IMR-90 (cell line): ENCODE results near the gene COPS9. TPM values are rescaled to one million over a fixed set of nuclear protein-coding genes. Genes with fewer than 3 reads are reported as not detected.

Experiments
- ATAC-seq: fragments of 200-7000 bp; cut with Tn5 transposase; 2 replicates; pipeline ENCODE4 v1.9.1; 2020; ENCODE audit warnings: low read depth, mild to moderate bottlenecking, moderate library complexity
- BruUV-seq: library from RNA; stranded (reverse); fragments of 400-500 nt; replicated peaks from 2 replicates; lab custom pipeline; 2021; lab: Mats Ljungman, UMichigan
- CTCF ChIA-PET: fragments of 300-600 bp; formaldehyde crosslinking; extraction: SDS; loops from one replicate; lab custom pipeline; 2021; ENCODE audit warnings: antibody characterized with exemption; lab: Yijun Ruan, JAX
- POLR2A ChIA-PET: fragments of 300-600 bp; sonication (Branson Sonifier 250); formaldehyde crosslinking; loops from one replicate; lab custom pipeline; 2022; ENCODE audit warnings: antibody characterized with exemption; ENCODE audit not compliant: unreplicated experiment; lab: Charles Lee
- DNase-seq: peaks from one replicate; pipeline ENCODE4 v3.0.0; 2013
- H2AFZ ChIP-seq: replicated peaks from 2 replicates; pipeline ENCODE3; 2013; ENCODE audit warnings: low read length, mild to moderate bottlenecking; ENCODE audit not compliant: poor library complexity
- H2AK5ac ChIP-seq: 2 replicates; pipeline ENCODE4 v1.6.1; 2013; ENCODE audit warnings: low read depth, low read length, inconsistent platforms
- H2AK9ac ChIP-seq: replicated peaks from 2 replicates; pipeline ENCODE3; 2013; ENCODE audit warnings: mild to moderate bottlenecking, low read depth, low read length, moderate library complexity; ENCODE audit not compliant: poor library complexity
- H2BK120ac ChIP-seq: 2 replicates; pipeline ENCODE4 v1.6.1; 2013; ENCODE audit warnings: low read depth, low read length, inconsistent platforms
- H2BK15ac ChIP-seq: 3 replicates; pipeline ENCODE4 v1.6.1; 2013; ENCODE audit warnings: low read depth, low read length, inconsistent platforms
- H2BK20ac ChIP-seq: 2 replicates; pipeline ENCODE4 v1.6.1; 2013; ENCODE audit warnings: low read depth, mild to moderate bottlenecking, inconsistent platforms, low read length, moderate library complexity
- H2BK5ac ChIP-seq: 2 replicates; pipeline ENCODE4 v1.6.1; 2013; ENCODE audit warnings: mild to moderate bottlenecking, low read depth, low read length, inconsistent platforms; ENCODE audit not compliant: poor library complexity, severe bottlenecking
- H3K14ac ChIP-seq: replicated peaks from 2 replicates; pipeline ENCODE4 v1.6.1; 2013; ENCODE audit warnings: low read depth, low read length, inconsistent platforms
- H3K18ac ChIP-seq: 2 replicates; pipeline ENCODE4 v1.6.1; 2013; ENCODE audit warnings: low read depth, low read length, control low read depth
- H3K23ac ChIP-seq: 2 replicates; pipeline ENCODE4 v1.6.1; 2013; ENCODE audit warnings: low read depth, low read length, inconsistent platforms
- H3K27ac ChIP-seq: 2 replicates; pipeline ENCODE4 v1.5.1; 2013; ENCODE audit warnings: mild to moderate bottlenecking, control low read depth, low read length; ENCODE audit not compliant: insufficient read depth
- H3K27me3 ChIP-seq: 2 replicates; pipeline ENCODE4 v1.6.1; 2013; ENCODE audit warnings: low read length; ENCODE audit not compliant: control insufficient read depth, insufficient read depth
- H3K36me3 ChIP-seq: 2 replicates; pipeline ENCODE4 v1.6.1; 2013; ENCODE audit warnings: low read length, mixed read lengths; ENCODE audit not compliant: control insufficient read depth, insufficient read depth
- H3K4ac ChIP-seq: 2 replicates; pipeline ENCODE4 v1.6.1; 2013; ENCODE audit warnings: low read depth, low read length, inconsistent platforms
- H3K4me1 ChIP-seq: 2 replicates; pipeline ENCODE4 v1.6.1; 2013; ENCODE audit warnings: low read length, mixed read lengths; ENCODE audit not compliant: control insufficient read depth, insufficient read depth
- H3K4me2 ChIP-seq: 2 replicates; pipeline ENCODE4 v1.6.1; 2013; ENCODE audit warnings: low read depth, mild to moderate bottlenecking, control low read depth, low read length, moderate library complexity
- H3K4me3 ChIP-seq: 2 replicates; pipeline ENCODE4 v1.5.1; 2013; ENCODE audit warnings: low read depth, mild to moderate bottlenecking, control low read depth, low read length, moderate library complexity; ENCODE audit not compliant: insufficient read depth
- H3K56ac ChIP-seq: 2 replicates; pipeline ENCODE4 v1.6.1; 2013; ENCODE audit warnings: low read length, inconsistent platforms; ENCODE audit not compliant: insufficient read depth; ENCODE audit errors: extremely low read depth
- H3K79me1 ChIP-seq, 2 experiments: 2 replicates each; pipeline ENCODE4 v1.6.1; 2013; ENCODE audit warnings: low read length in 2 of 2, inconsistent platforms in 1 of 2, low read depth in 1 of 2
- H3K9ac ChIP-seq: 2 replicates; pipeline ENCODE4 v1.6.1; 2013; ENCODE audit warnings: low read depth, low read length, control low read depth
- H3K9me1 ChIP-seq: 2 replicates; pipeline ENCODE4 v1.6.1; 2013; ENCODE audit warnings: low read length, inconsistent platforms; ENCODE audit not compliant: insufficient read depth
- H3K9me3 ChIP-seq: 2 replicates; pipeline ENCODE4 v1.6.1; 2013; ENCODE audit warnings: low read length; ENCODE audit not compliant: control insufficient read depth, insufficient read depth
- H4K20me1 ChIP-seq: 2 replicates; pipeline ENCODE4 v1.6.1; 2013; ENCODE audit warnings: low read length, inconsistent platforms; ENCODE audit not compliant: insufficient read depth
- H4K5ac ChIP-seq: 2 replicates; pipeline ENCODE4 v1.6.1; 2013; ENCODE audit warnings: mild to moderate bottlenecking, low read depth, low read length, control low read depth
- H4K8ac ChIP-seq, 2 experiments: 2 replicates each; pipeline ENCODE4 v1.6.1; 2013; ENCODE audit warnings: low read depth in 2 of 2, low read length in 2 of 2, control low read depth in 1 of 2, inconsistent platforms in 1 of 2
- H4K91ac ChIP-seq: 2 replicates; pipeline ENCODE4 v1.6.1; 2013; ENCODE audit warnings: low read depth, low read length, inconsistent platforms; ENCODE audit not compliant: insufficient read depth
- BHLHE40 ChIP-seq: fragments of 150-350 bp; IDR thresholded peaks from 2 replicates; pipeline ENCODE4 v1.6.1; 2016; ENCODE audit warnings: mild to moderate bottlenecking, low read depth, low read length
- CEBPB ChIP-seq: IDR thresholded peaks from 2 replicates; pipeline ENCODE4 v1.6.1; 2012; ENCODE audit warnings: low read depth, low read length, improper control_type of control experiment
- CTCF ChIP-seq: conservative IDR thresholded peaks from 2 replicates; pipeline ENCODE4 v1.5.1; 2012; ENCODE audit warnings: mild to moderate bottlenecking, low read depth, low read length, improper control_type of control experiment
- ELK1 ChIP-seq: fragments of 150-350 bp; IDR thresholded peaks from 2 replicates; pipeline ENCODE4 v1.6.1; 2016; ENCODE audit warnings: low read depth, mild to moderate bottlenecking, low read length, moderate library complexity, borderline replicate concordance
- FOS ChIP-seq: fragments of 150-350 bp; IDR thresholded peaks from 2 replicates; pipeline ENCODE4 v1.6.1; 2016; ENCODE audit warnings: low read depth, low read length
- MAZ ChIP-seq: IDR thresholded peaks from 2 replicates; pipeline ENCODE4 v1.6.1; 2012; ENCODE audit warnings: low read depth, mild to moderate bottlenecking, low read length, improper control_type of control experiment, moderate library complexity, borderline replicate concordance
- MXI1 ChIP-seq: IDR thresholded peaks from 2 replicates; pipeline ENCODE4 v1.6.1; 2012; ENCODE audit warnings: low read depth, mild to moderate bottlenecking, low read length, moderate library complexity, borderline replicate concordance
- NFE2L2 ChIP-seq: fragments of 150-350 bp; IDR thresholded peaks from 2 replicates; pipeline ENCODE4 v1.6.1; 2016; ENCODE audit warnings: low read depth, mild to moderate bottlenecking, low read length
- POLR2A ChIP-seq: IDR thresholded peaks from 2 replicates; pipeline ENCODE4 v1.6.1; 2012; ENCODE audit warnings: mild to moderate bottlenecking, low read depth, low read length
- RAD21 ChIP-seq: IDR thresholded peaks from 2 replicates; pipeline ENCODE4 v1.6.1; 2012; ENCODE audit warnings: low read length, improper control_type of control experiment
- RCOR1 ChIP-seq: IDR thresholded peaks from 2 replicates; pipeline ENCODE4 v1.6.1; 2012; ENCODE audit warnings: mild to moderate bottlenecking, low read length, improper control_type of control experiment; ENCODE audit not compliant: insufficient replicate concordance
- RFX5 ChIP-seq: IDR thresholded peaks from 2 replicates; pipeline ENCODE4 v1.8.0; 2012; ENCODE audit warnings: low read depth, mild to moderate bottlenecking, low read length, moderate library complexity
- SMC3 ChIP-seq: fragments of 150-350 bp; IDR thresholded peaks from 2 replicates; pipeline ENCODE4 v1.6.1; 2016; ENCODE audit warnings: low read depth, mild to moderate bottlenecking, antibody characterized with exemption, low read length, moderate library complexity
- WGBS, 2 experiments: methylation state at CpG; one replicate each; pipeline versions ENCODE4 v1.1.5 to v1.1.7; 2013; ENCODE audit warnings: missing lambda C conversion rate in 2 of 2; ENCODE audit not compliant: insufficient read length in 1 of 2; ENCODE audit errors: extremely low coverage in 2 of 2; 5-methylcytosine and 5-hydroxymethylcytosine counted together
- dilution Hi-C: fragments of 300-500 bp; cut with HindIII; formaldehyde crosslinking; loops from one replicate; pipeline ENCODE4 v1.14.3; 2018; ENCODE audit warnings: low sequenced_read_pairs; ENCODE audit not compliant: unreplicated experiment
- in situ Hi-C: fragments of 300-500 bp; cut with MboI; formaldehyde crosslinking; loops from 3 replicates; pipeline ENCODE4 v1.14.3; 2019; ENCODE audit warnings: low sequenced_read_pairs, inconsistent platforms, mixed read lengths
- intact Hi-C: fragments of 100-400 bp; cut with micrococcal nuclease; formaldehyde crosslinking; loops from 2 replicates; pipeline ENCODE4 v1.10.0; 2022
- polyA plus RNA-seq, 3 experiments: library from polyadenylated mRNA; depleted of rRNA; stranded (reverse); fragments of >200 nt; gene quantifications; 2 replicates each; pipeline ENCODE4 v1.2.3, GENCODE V29; 2012; ENCODE audit warnings: low replicate concordance in 1 of 3
- total RNA-seq: library from RNA; depleted of rRNA; stranded (reverse); fragments of >200 nt; gene quantifications from 2 replicates; pipeline ENCODE4 v1.2.3, GENCODE V29; 2012

The COPS9 gene
- total and polyA plus RNA-seq, 2 of the 4 experiments (the other 2 are of a cell fraction) = 85.9 to 309 TPM

DNA sequence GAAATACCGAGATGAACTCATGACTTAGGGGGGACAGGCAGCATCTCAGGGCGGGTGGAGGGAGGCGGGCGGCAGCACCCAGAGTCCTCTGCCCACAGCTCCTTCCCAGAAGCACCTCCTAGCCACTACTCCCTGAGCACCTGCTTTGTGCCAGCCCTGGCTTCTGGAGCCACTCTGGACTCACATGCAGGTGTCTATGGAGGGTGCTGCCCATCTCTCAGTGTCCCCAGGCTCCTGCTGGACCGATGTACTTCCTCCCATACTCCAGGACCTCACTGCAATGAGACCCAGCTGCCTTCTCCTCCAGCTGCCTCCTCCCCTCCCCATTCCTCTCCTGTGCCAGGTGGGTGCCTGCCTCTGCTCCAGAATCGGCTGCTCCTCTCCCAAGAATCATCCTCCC, 26.4 kb upstream of the COPS9 start:
- H4K8ac ChIP-seq = no peak overlapping the region
- dilution Hi-C loops = no loop called here
- H3K4me2 ChIP-seq = no peak overlapping the region
- no peak overlapping the region for H2BK120ac ChIP-seq
- no peak overlapping the region for H2AFZ ChIP-seq
- H3K9me3 ChIP-seq = no peaks in the 10 kb centered on the region
- in situ Hi-C loops = no loop called here
- no peak overlapping the region for H4K5ac ChIP-seq
- H3K27me3 ChIP-seq = peaks cover 17% of the 10 kb centered on the region; the same call in 1 of the 2 replicates
- no peaks in the 10 kb centered on the region for H4K20me1 ChIP-seq
- no peaks in the 10 kb centered on the region for H3K36me3 ChIP-seq
- no peak overlapping the region for H3K4ac ChIP-seq
- no peak overlapping the region for H4K91ac ChIP-seq
- no peak overlapping the region for H3K9ac ChIP-seq
- no peak overlapping the region for H3K18ac ChIP-seq
- no peaks in the 10 kb centered on the region for H3K79me1 ChIP-seq
- 30% methylated on average over 2 of the region's 6 CpGs; no CpG with 5 or more reads in 1 of the 2 experiments for WGBS, 2 experiments
- BruUV-seq = no TSS peak
- no peak overlapping the region for H2AK5ac ChIP-seq
- no peak overlapping the region for H2BK20ac ChIP-seq
- no peaks in the 10 kb centered on the region for H3K9me1 ChIP-seq
- ATAC-seq (no peak), DNase-seq (no peak)
- H3K4me3 ChIP-seq = no peak overlapping the region
- intact Hi-C loops = no loop called here
- H3K14ac ChIP-seq = no peak overlapping the region
- H3K27ac ChIP-seq = no peak overlapping the region
- H3K23ac ChIP-seq = no peak overlapping the region
- no peak overlapping the region for H3K56ac ChIP-seq
- POLR2A ChIA-PET = no interaction called here
- no peak overlapping the region for H2BK15ac ChIP-seq
- H3K4me1 ChIP-seq = no peaks in the 10 kb centered on the region
- no peak overlapping the region for H2BK5ac ChIP-seq
- H2AK9ac ChIP-seq = no peak overlapping the region
- CTCF ChIA-PET = no interaction called here
- TF ChIP-seq MXI1 = no peak
- no peak for TF ChIP-seq POLR2A
- no peak for TF ChIP-seq FOS
- TF ChIP-seq CTCF = no peak
- no peak for TF ChIP-seq RFX5
- TF ChIP-seq RAD21 = no peak
- no peak for TF ChIP-seq CEBPB
- TF ChIP-seq SMC3 = no peak
- no peak for TF ChIP-seq MAZ
- TF ChIP-seq ELK1 = no peak
- no peak for TF ChIP-seq NFE2L2
- no peak for TF ChIP-seq BHLHE40
- TF ChIP-seq RCOR1 = no peak
